Astrocyte (in vitro differentiated cells and primary cell): Measurements from ENCODE around the gene POT1. TPM values are rescaled to one million over a fixed set of nuclear protein-coding genes. Genes with fewer than 3 reads are reported as not detected.

ENCODE experiments used
- DNase-seq: peaks from one replicate; pipeline ENCODE4 v3.0.0-alpha.2; 2010; ENCODE audit warnings: low read depth
- FAIRE-seq: peaks from 2 replicates; lab custom pipeline; 2011; peaks lifted over from hg19 to GRCh38; lab: Jason Lieb, UNC
- H2AFZ ChIP-seq: 2 replicates; pipeline ENCODE4 v1.6.0; 2012; ENCODE audit warnings: low read depth, low read length, inconsistent platforms
- H3K27ac ChIP-seq: 2 replicates; pipeline ENCODE4 v1.5.1; 2011; ENCODE audit warnings: low read depth, low read length, inconsistent platforms
- H3K27me3 ChIP-seq: 2 replicates; pipeline ENCODE4 v1.6.0; 2011; ENCODE audit warnings: low read length, inconsistent platforms; ENCODE audit not compliant: insufficient read depth
- H3K36me3 ChIP-seq: 2 replicates; pipeline ENCODE4 v1.5.1; 2011; ENCODE audit warnings: low read length, inconsistent platforms; ENCODE audit not compliant: insufficient read depth
- H3K4me1 ChIP-seq: 2 replicates; pipeline ENCODE4 v1.5.1; 2011; ENCODE audit warnings: low read length, inconsistent platforms; ENCODE audit not compliant: insufficient read depth
- H3K4me2 ChIP-seq: 2 replicates; pipeline ENCODE4 v1.6.0; 2012; ENCODE audit warnings: low read length, inconsistent platforms
- H3K4me3 ChIP-seq: 2 replicates; pipeline ENCODE4 v1.5.1; 2011; ENCODE audit warnings: low read depth, mild to moderate bottlenecking, low read length, inconsistent platforms; ENCODE audit not compliant: insufficient read depth
- H3K79me2 ChIP-seq: 2 replicates; pipeline ENCODE4 v1.6.0; 2012; ENCODE audit warnings: mild to moderate bottlenecking, low read length, inconsistent platforms; ENCODE audit not compliant: insufficient read depth
- H3K9ac ChIP-seq: 2 replicates; pipeline ENCODE4 v1.6.0; 2012; ENCODE audit warnings: mild to moderate bottlenecking, low read length, inconsistent platforms
- H3K9me3 ChIP-seq: 2 replicates; pipeline ENCODE4 v1.5.1; 2012; ENCODE audit warnings: low read depth, mild to moderate bottlenecking, low read length, inconsistent platforms; ENCODE audit not compliant: insufficient read depth
- H4K20me1 ChIP-seq: 2 replicates; pipeline ENCODE4 v1.6.0; 2012; ENCODE audit warnings: low read length, inconsistent platforms; ENCODE audit not compliant: insufficient read depth
- H3K27ac Mint-ChIP-seq: one replicate; pipeline ENCODE4 v1.8.0; 2021; ENCODE audit warnings: mild to moderate bottlenecking, mixed read lengths; ENCODE audit not compliant: unreplicated experiment
- H3K27me3 Mint-ChIP-seq: one replicate; pipeline ENCODE4 v1.8.0; 2021; ENCODE audit warnings: low read depth, mixed read lengths; ENCODE audit not compliant: unreplicated experiment
- H3K36me3 Mint-ChIP-seq: one replicate; pipeline ENCODE4 v1.8.0; 2021; ENCODE audit warnings: low read depth, mixed read lengths; ENCODE audit not compliant: unreplicated experiment
- H3K4me1 Mint-ChIP-seq: one replicate; pipeline ENCODE4 v1.8.0; 2021; ENCODE audit warnings: low read depth, mixed read lengths; ENCODE audit not compliant: unreplicated experiment
- H3K4me3 Mint-ChIP-seq: one replicate; pipeline ENCODE4 v1.8.0; 2021; ENCODE audit warnings: mild to moderate bottlenecking, moderate library complexity, mixed read lengths; ENCODE audit not compliant: unreplicated experiment
- H3K9me3 Mint-ChIP-seq: one replicate; pipeline ENCODE4 v1.8.0; 2021; ENCODE audit warnings: mild to moderate bottlenecking, mixed read lengths; ENCODE audit not compliant: unreplicated experiment
- CTCF ChIP-seq: IDR thresholded peaks from 2 replicates; pipeline ENCODE4 v1.5.1; 2011; ENCODE audit warnings: low read depth, mild to moderate bottlenecking, inconsistent platforms, low read length, moderate library complexity; ENCODE audit not compliant: insufficient read depth
- EZH2 ChIP-seq: IDR thresholded peaks from 2 replicates; pipeline ENCODE4 v1.6.1; 2012; ENCODE audit warnings: mild to moderate bottlenecking, low read length, inconsistent platforms; ENCODE audit not compliant: insufficient read depth
- total RNA-seq: library from RNA; stranded (reverse); gene quantifications from 2 replicates; pipeline ENCODE4 v1.2.1, GENCODE V29; 2021

POT1 gene
- total RNA-seq, 1 donor from 2014 or later: 14.6 TPM

- no peak for FAIRE-seq
- no peak for TF ChIP-seq CTCF
- no peak for TF ChIP-seq EZH2
- Histone ChIP-seq H3K9ac (no peak overlapping the region), H3K4me2 (no peak overlapping the region), H4K20me1 (no peaks in the 10 kb centered on the region), H3K79me2 (no peaks in the 10 kb centered on the region), H3K9me3 (no peaks in the 10 kb centered on the region), H2AFZ (no peak overlapping the region), H3K4me1 (no peaks in the 10 kb centered on the region), H3K4me3 (no peak overlapping the region), H3K27me3 (no peaks in the 10 kb centered on the region), H3K36me3 (no peaks in the 10 kb centered on the region), H3K27ac (no peak overlapping the region)
- no peak for DNase-seq
- no peak overlapping the region for H3K27ac Mint-ChIP-seq
- H3K4me3 Mint-ChIP-seq: no peak overlapping the region
- no peaks in the 10 kb centered on the region for H3K36me3 Mint-ChIP-seq
- peaks cover 22% of the 10 kb centered on the region for H3K4me1 Mint-ChIP-seq
- no peaks in the 10 kb centered on the region for H3K9me3 Mint-ChIP-seq
- no peaks in the 10 kb centered on the region for H3K27me3 Mint-ChIP-seq
Measured at GRCh38 chr7:124792696-124793095, 136.9 kb downstream of the POT1 start.

- no peak overlapping the region for H2AFZ ChIP-seq
- H3K4me3 ChIP-seq: no peak overlapping the region
- H3K4me2 ChIP-seq: no peak overlapping the region
- Mint-ChIP-seq H3K4me1 (peaks cover 22% of the 10 kb centered on the region), H3K9me3 (no peaks in the 10 kb centered on the region), H3K36me3 (no peaks in the 10 kb centered on the region), H3K27me3 (no peaks in the 10 kb centered on the region), H3K27ac (no peak overlapping the region), H3K4me3 (no peak overlapping the region)
- FAIRE-seq (no peak), DNase-seq (no peak)
- H3K27ac ChIP-seq: no peak overlapping the region
- no peaks in the 10 kb centered on the region for H3K79me2 ChIP-seq
- H3K36me3 ChIP-seq: no peaks in the 10 kb centered on the region
- H3K4me1 ChIP-seq: no peaks in the 10 kb centered on the region
- H4K20me1 ChIP-seq: no peaks in the 10 kb centered on the region
- no peak overlapping the region for H3K9ac ChIP-seq
- TF ChIP-seq EZH2 (no peak), CTCF (no peak)
- H3K9me3 ChIP-seq: no peaks in the 10 kb centered on the region
- H3K27me3 ChIP-seq: no peaks in the 10 kb centered on the region
Measured at GRCh38 chr7:124792002-124792401, 137.6 kb downstream of the POT1 start.

- no peaks in the 10 kb centered on the region for H3K79me2 ChIP-seq
- Mint-ChIP-seq H3K9me3 (no peaks in the 10 kb centered on the region), H3K36me3 (no peaks in the 10 kb centered on the region), H3K4me1 (peaks cover 22% of the 10 kb centered on the region), H3K4me3 (no peak overlapping the region), H3K27ac (no peak overlapping the region), H3K27me3 (no peaks in the 10 kb centered on the region)
- no peak overlapping the region for H2AFZ ChIP-seq
- no peak overlapping the region for H3K4me2 ChIP-seq
- H3K4me3 ChIP-seq: no peak overlapping the region
- no peak for TF ChIP-seq EZH2
- no peak for TF ChIP-seq CTCF
- FAIRE-seq (no peak), DNase-seq (no peak)
- H3K27ac ChIP-seq: no peak overlapping the region
- H3K27me3 ChIP-seq: no peaks in the 10 kb centered on the region
- H4K20me1 ChIP-seq: no peaks in the 10 kb centered on the region
- no peak overlapping the region for H3K9ac ChIP-seq
- no peaks in the 10 kb centered on the region for H3K4me1 ChIP-seq
- H3K36me3 ChIP-seq: no peaks in the 10 kb centered on the region
- no peaks in the 10 kb centered on the region for H3K9me3 ChIP-seq
Measured at GRCh38 chr7:124791426-124791825, 138.2 kb downstream of the POT1 start.
